Choroid plexus epithelial cell (primary cell): ENCODE measurements around the gene KCNAB1.
A peak's percentile ranks its signal among the peaks of the same experiment; 100 is the strongest.

Source experiments
- DNase-seq: peaks from one replicate; pipeline ENCODE4 v3.0.0-alpha.2; 2010; ENCODE audit warnings: low read depth
- H3K4me3 ChIP-seq: 2 replicates; pipeline ENCODE4 v1.5.1; 2011; ENCODE audit warnings: low read depth, mild to moderate bottlenecking, control low read depth, low read length, moderate library complexity
- TF ChIP-seq, protein P1 (sequence below): conservative IDR thresholded peaks from 2 replicates; pipeline ENCODE4 v1.5.1; 2011; ENCODE audit warnings: low read depth, mild to moderate bottlenecking, control low read depth, inconsistent platforms, low read length, moderate library complexity

KCNAB1 gene

DNA sequence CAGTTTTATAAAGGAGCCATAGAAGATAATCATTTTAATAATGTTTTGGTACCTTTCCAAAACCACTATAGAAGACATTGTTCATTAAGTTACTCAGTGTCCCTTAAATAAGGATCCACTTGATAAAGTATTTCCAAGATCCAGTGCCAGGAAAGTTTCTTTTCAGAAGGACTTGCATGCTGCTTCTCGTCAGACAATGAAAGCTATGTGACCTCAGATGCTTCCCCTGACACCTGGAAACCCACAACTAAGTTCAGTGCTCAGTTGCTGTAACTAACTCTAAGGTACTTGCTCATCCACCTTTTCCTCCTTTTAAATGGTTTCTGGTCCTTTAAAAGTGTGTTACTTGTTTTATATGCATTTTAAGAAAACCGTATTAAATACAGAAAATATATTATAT lies 427.3 kb downstream of the KCNAB1 start:
- TF ChIP-seq, protein P1, sequence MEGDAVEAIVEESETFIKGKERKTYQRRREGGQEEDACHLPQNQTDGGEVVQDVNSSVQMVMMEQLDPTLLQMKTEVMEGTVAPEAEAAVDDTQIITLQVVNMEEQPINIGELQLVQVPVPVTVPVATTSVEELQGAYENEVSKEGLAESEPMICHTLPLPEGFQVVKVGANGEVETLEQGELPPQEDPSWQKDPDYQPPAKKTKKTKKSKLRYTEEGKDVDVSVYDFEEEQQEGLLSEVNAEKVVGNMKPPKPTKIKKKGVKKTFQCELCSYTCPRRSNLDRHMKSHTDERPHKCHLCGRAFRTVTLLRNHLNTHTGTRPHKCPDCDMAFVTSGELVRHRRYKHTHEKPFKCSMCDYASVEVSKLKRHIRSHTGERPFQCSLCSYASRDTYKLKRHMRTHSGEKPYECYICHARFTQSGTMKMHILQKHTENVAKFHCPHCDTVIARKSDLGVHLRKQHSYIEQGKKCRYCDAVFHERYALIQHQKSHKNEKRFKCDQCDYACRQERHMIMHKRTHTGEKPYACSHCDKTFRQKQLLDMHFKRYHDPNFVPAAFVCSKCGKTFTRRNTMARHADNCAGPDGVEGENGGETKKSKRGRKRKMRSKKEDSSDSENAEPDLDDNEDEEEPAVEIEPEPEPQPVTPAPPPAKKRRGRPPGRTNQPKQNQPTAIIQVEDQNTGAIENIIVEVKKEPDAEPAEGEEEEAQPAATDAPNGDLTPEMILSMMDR, result no peak
- no peak overlapping the region for H3K4me3 ChIP-seq
- DNase-seq, result peak; percentile 88

DNA sequence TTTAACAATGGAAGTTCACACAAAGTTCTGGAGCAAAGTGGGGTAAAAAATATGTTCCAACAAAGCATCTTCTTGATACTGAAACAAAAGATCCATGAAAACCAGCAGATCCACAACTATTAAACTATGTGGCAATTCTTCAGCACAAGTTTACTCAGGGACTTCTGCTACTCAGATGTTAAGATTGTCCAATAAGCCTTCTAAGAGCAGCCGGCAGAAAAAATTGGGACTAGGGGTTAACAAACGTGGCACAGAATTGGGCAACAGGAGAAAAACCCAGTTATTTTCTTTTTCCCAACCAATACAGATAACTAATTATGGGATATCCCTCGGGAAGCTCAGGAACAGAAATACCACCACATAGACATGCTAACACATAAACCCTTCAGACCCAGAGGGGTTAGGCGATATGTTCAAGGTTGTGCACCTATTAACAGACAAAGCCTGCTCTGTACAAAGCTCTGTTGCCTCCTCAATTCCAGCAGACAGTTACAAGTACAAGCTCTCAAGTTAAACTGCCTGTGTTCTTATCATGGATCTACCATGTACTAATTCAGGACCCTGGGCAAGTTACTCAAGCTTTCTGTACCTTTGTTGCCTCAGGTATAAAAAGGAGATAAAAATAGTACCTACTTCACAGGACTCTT lies 427.8 kb downstream of the KCNAB1 start:
- TF ChIP-seq, protein P1, result no peak
- no peak overlapping the region for H3K4me3 ChIP-seq
- no peak for DNase-seq

- TF ChIP-seq, protein P1, result no peak
- H3K4me3 ChIP-seq, result no peak overlapping the region
- peak; percentile 29 for DNase-seq
Measured at GRCh38 chr3:156548902-156549301, 428.5 kb downstream of the KCNAB1 start.

DNA sequence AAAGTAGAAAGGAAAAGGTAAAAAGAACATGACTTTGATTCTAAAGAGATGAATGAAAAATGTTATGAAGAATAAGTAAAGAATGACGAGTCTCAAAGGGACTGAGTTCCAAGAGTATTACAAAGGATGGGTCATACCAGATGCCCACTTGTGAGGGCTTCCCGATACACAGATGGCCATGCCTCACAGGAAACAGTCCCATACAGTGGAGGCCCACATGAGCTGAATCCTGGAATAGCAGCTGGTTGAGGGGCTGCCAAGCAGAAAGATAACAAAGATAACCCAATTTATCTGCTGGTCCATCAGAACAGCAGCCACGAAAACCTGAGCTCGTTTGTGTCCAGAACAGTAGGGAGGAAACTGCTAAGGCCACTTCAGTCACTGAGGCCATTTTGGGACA lies 430.9 kb downstream of the KCNAB1 start:
- DNase-seq, result no peak
- no peak overlapping the region for H3K4me3 ChIP-seq
- TF ChIP-seq, protein P1, result no peak

- H3K4me3 ChIP-seq, result peak overlapping the region; percentile 17
- TF ChIP-seq, protein P1, result no peak
Measured at GRCh38 chr3:156551746-156552145, 431.4 kb downstream of the KCNAB1 start.

GRCh38 chr3:156552973-156553372 lies 432.6 kb downstream of the KCNAB1 start:
- no peak for DNase-seq
- peak overlapping the region; percentile 79 for H3K4me3 ChIP-seq
- TF ChIP-seq, protein P1, result no peak

More at GRCh38 chr3:156551746-156552145, 431.4 kb downstream of the KCNAB1 start:
- DNase-seq, result peak; percentile 86

DNA sequence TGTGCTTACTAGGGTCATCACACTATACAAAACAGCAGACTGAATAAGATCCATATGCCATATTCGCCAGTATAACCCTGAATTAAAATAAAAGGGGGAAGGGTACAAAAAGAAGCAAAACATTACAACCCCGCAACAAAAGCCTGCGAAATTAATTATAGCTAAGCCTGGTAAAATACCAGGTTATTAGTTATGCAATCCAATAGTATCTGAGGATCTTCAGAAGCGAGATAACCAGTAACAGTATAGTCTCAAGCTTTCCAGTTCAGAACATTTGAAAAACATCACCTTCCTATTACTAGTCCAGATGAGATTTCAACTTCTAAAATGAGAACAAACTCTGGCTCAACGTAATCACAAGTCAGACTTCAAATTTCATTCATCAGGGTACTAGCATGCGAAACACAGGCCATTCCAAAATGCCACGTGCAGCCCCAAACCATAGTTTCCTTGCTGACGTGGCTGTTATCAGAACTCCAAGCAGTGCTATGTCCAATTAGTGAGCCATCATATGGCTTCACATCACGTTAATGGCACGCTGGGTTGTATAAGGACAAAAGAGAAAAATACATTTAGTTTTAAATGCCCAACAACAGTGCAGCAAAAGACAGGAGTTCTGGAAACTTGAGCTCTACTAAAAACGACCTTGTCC lies 433.5 kb downstream of the KCNAB1 start:
- peak; percentile 74 for DNase-seq
- TF ChIP-seq, protein P1, result no peak
- H3K4me3 ChIP-seq, result peak overlapping the region; percentile 79
